Stimulated activated CD8-positive, alpha-beta memory T cell treated with anti-CD3 and anti-CD28 coated beads, Interleukin-15, amount 100 ng/mL, for 24 hours (primary cell): Measurements from ENCODE around the gene TIAM2.

Source experiments
- DNase-seq: peaks from one replicate; pipeline ENCODE4 v3.0.0-alpha.2; 2020; ENCODE audit warnings: low read depth

TIAM2 gene

GRCh38 chr6:155235087-155235486 lies 240.0 kb downstream of the TIAM2 start:
- DNase-seq = no peak

- no peak for DNase-seq
Measured at GRCh38 chr6:155237613-155238012, 242.5 kb downstream of the TIAM2 start.

- DNase-seq = no peak
Measured at GRCh38 chr6:155240905-155241600, 245.9 kb downstream of the TIAM2 start.

- no peak for DNase-seq
Measured at GRCh38 chr6:155241966-155242365, 246.9 kb downstream of the TIAM2 start.

- DNase-seq = no peak
Measured at GRCh38 chr6:155244434-155244833, 249.3 kb downstream of the TIAM2 start.

- DNase-seq = no peak
Measured at GRCh38 chr6:155245193-155245592, 250.1 kb downstream of the TIAM2 start.

GRCh38 chr6:155245831-155246230 lies 250.7 kb downstream of the TIAM2 start:
- no peak for DNase-seq

- DNase-seq = no peak
Measured at GRCh38 chr6:155246825-155247224, 251.7 kb downstream of the TIAM2 start.

- no peak for DNase-seq
Measured at GRCh38 chr6:155247618-155248007, 252.5 kb downstream of the TIAM2 start.

- DNase-seq = no peak
Measured at GRCh38 chr6:155248008-155249001, 253.2 kb downstream of the TIAM2 start.

GRCh38 chr6:155250701-155251381 lies 255.7 kb downstream of the TIAM2 start:
- no peak for DNase-seq

GRCh38 chr6:155252581-155252980 lies 257.5 kb downstream of the TIAM2 start:
- no peak for DNase-seq

- DNase-seq = no peak
Measured at GRCh38 chr6:155253337-155253736, 258.2 kb downstream of the TIAM2 start.

- no peak for DNase-seq
Measured at GRCh38 chr6:155254139-155254538, 259.0 kb downstream of the TIAM2 start.

- no peak for DNase-seq
Measured at GRCh38 chr6:155256122-155256795, 261.1 kb downstream of the TIAM2 start.

GRCh38 chr6:155257796-155258195 lies 262.7 kb downstream of the TIAM2 start:
- DNase-seq = no peak

GRCh38 chr6:155259204-155259603 lies 264.1 kb downstream of the TIAM2 start:
- no peak for DNase-seq

GRCh38 chr6:155259897-155260296 lies 264.8 kb downstream of the TIAM2 start:
- no peak for DNase-seq

GRCh38 chr6:155260686-155261085 lies 265.6 kb downstream of the TIAM2 start:
- DNase-seq = no peak

GRCh38 chr6:155261111-155261900 lies 266.2 kb downstream of the TIAM2 start:
- DNase-seq = no peak

- DNase-seq = no peak
Measured at GRCh38 chr6:155262655-155263054, 267.5 kb downstream of the TIAM2 start.
